ENCODE measurements around the gene NLRP5.

GRCh38 chr19:55973982-55974381, 12.6 kb upstream of the NLRP5 start:
- TF ChIP-seq CTCF (IDR thresholded peaks at IDR 0.05) (no peak), EP300 (IDR thresholded peaks at IDR 0.05) (no peak)

Measured in esophagus muscularis mucosa (tissue), 3 donors.